ENCODE results near the gene TM6SF1.
"Not testable (repeated sequence)": the region's sequence is repeated elsewhere in the genome, so short reads cannot be mapped to it uniquely, and the experiment has no call there.

The TM6SF1 gene
- total RNA-seq: 19.1 to 95.9 (median 58.5) reads per million in 17 experiments

- DNase-seq: peak; percentile 45 to 77 (median 60)
Observed at GRCh38 chr15:83106994-83107840, at the start of gene TM6SF1. TSS of gene TM6SF1 (plus strand) at chr15:83107645. CDS start at chr15:83107681, 36 bp downstream.

- DNase-seq: peak in 1 of 4 experiments; percentile 16
Observed at GRCh38 chr15:83057696-83058376, 49.6 kb upstream of the TM6SF1 start.

GRCh38 chr15:83061680-83062079, 45.8 kb upstream of the TM6SF1 start:
- peak in 1 of 4 experiments; percentile 23 for DNase-seq

GRCh38 chr15:83062768-83063180, 44.7 kb upstream of the TM6SF1 start:
- peak; percentile 65 to 81 (median 77) for DNase-seq

GRCh38 chr15:83063551-83063950, 43.9 kb upstream of the TM6SF1 start:
- DNase-seq: peak; percentile 26 to 50 (median 37)

- peak in 3 of 4 experiments; percentile 18 to 50 (median 47) for DNase-seq
Observed at GRCh38 chr15:83064859-83065258, 42.6 kb upstream of the TM6SF1 start.

- no peak for DNase-seq
Observed at GRCh38 chr15:83065431-83065830, 42.0 kb upstream of the TM6SF1 start.

- DNase-seq: peak in 1 of 4 experiments; percentile 25
Observed at GRCh38 chr15:83066034-83066733, 41.3 kb upstream of the TM6SF1 start.

GRCh38 chr15:83066734-83067637, 40.5 kb upstream of the TM6SF1 start, which contains the start of gene BTBD1:
TSS of gene BTBD1 (minus strand) at chr15:83067252. CDS start at chr15:83067151, 101 bp downstream.
- DNase-seq: peak; percentile 96 to 98 (median 98)

- DNase-seq: no peak
Observed at GRCh38 chr15:83067638-83067962, 39.8 kb upstream of the TM6SF1 start.

- no peak for DNase-seq
Observed at GRCh38 chr15:83068054-83068453, 39.4 kb upstream of the TM6SF1 start.

GRCh38 chr15:83069211-83069642, 38.2 kb upstream of the TM6SF1 start:
- peak; percentile 24 to 44 (median 35) for DNase-seq

GRCh38 chr15:83077491-83078230, 29.8 kb upstream of the TM6SF1 start:
- no peak for DNase-seq

GRCh38 chr15:83078712-83079111, 28.7 kb upstream of the TM6SF1 start:
- no peak for DNase-seq

GRCh38 chr15:83081256-83082014, 26.0 kb upstream of the TM6SF1 start:
- no peak for DNase-seq

GRCh38 chr15:83082730-83083386, 24.6 kb upstream of the TM6SF1 start:
- DNase-seq: no peak

GRCh38 chr15:83085461-83085860, 22.0 kb upstream of the TM6SF1 start:
- DNase-seq: not testable (repeated sequence)

GRCh38 chr15:83085864-83086552, 21.4 kb upstream of the TM6SF1 start:
- DNase-seq: not testable (repeated sequence)

GRCh38 chr15:83087576-83087975, 19.9 kb upstream of the TM6SF1 start:
- no peak for DNase-seq

Measured in suppressor macrophage (primary cell).